WI38 (cell line): ENCODE measurements around the gene ADAMTSL3.
"Not testable (repeated sequence)": the region's sequence is repeated elsewhere in the genome, so short reads cannot be mapped to it uniquely, and the experiment has no call there.

Experiments
- H3K4me3 ChIP-seq: 2 replicates; pipeline ENCODE4 v1.5.1; 2011; ENCODE audit warnings: low read depth, mild to moderate bottlenecking, control low read depth, low read length
- CTCF ChIP-seq: IDR thresholded peaks from 2 replicates; pipeline ENCODE4 v1.5.1; 2012; ENCODE audit warnings: low read depth, mild to moderate bottlenecking, control low read depth, low read length

Gene ADAMTSL3

GRCh38 chr15:83700082-83700481, 46.2 kb downstream of the ADAMTSL3 start:
- no peak for TF ChIP-seq CTCF
- no peak overlapping the region for H3K4me3 ChIP-seq

GRCh38 chr15:83702314-83702713, 48.4 kb downstream of the ADAMTSL3 start:
- not testable (repeated sequence) for H3K4me3 ChIP-seq

GRCh38 chr15:83708328-83708727, 54.4 kb downstream of the ADAMTSL3 start:
- H3K4me3 ChIP-seq, result no peak overlapping the region
- TF ChIP-seq CTCF, result no peak

GRCh38 chr15:83709241-83709640, 55.3 kb downstream of the ADAMTSL3 start:
- no peak overlapping the region for H3K4me3 ChIP-seq
- no peak for TF ChIP-seq CTCF

GRCh38 chr15:83709811-83710210, 55.9 kb downstream of the ADAMTSL3 start:
- H3K4me3 ChIP-seq, result no peak overlapping the region
- no peak for TF ChIP-seq CTCF

GRCh38 chr15:83710452-83710851, 56.5 kb downstream of the ADAMTSL3 start:
- H3K4me3 ChIP-seq, result no peak overlapping the region
- no peak for TF ChIP-seq CTCF

- no peak for TF ChIP-seq CTCF
Measured at GRCh38 chr15:83711236-83711635, 57.3 kb downstream of the ADAMTSL3 start.

GRCh38 chr15:83713242-83713641, 59.3 kb downstream of the ADAMTSL3 start:
- no peak for TF ChIP-seq CTCF
- H3K4me3 ChIP-seq, result no peak overlapping the region

More at GRCh38 chr15:83711236-83711635, 57.3 kb downstream of the ADAMTSL3 start:
- no peak overlapping the region for H3K4me3 ChIP-seq
